H7 (cell line): ENCODE results near the gene PDCL3. TPM values are rescaled to one million over a fixed set of nuclear protein-coding genes. Genes with fewer than 3 reads are reported as not detected.

Source experiments
- DNase-seq: peaks from one replicate; pipeline ENCODE4 v3.0.0; 2012
- H3K27me3 ChIP-seq: 2 replicates; pipeline ENCODE4 v1.6.0; 2011; ENCODE audit warnings: mild to moderate bottlenecking, low read length; ENCODE audit not compliant: control insufficient read depth, insufficient read depth
- H3K36me3 ChIP-seq: replicated peaks from 2 replicates; pipeline ENCODE4 v1.5.1; 2011; ENCODE audit warnings: low read length; ENCODE audit not compliant: control insufficient read depth, insufficient read depth
- H3K4me3 ChIP-seq: 2 replicates; pipeline ENCODE4 v1.5.1; 2011; ENCODE audit warnings: low read depth, mild to moderate bottlenecking, control low read depth, low read length, moderate library complexity; ENCODE audit not compliant: insufficient read depth
- total RNA-seq: library from RNA; depleted of rRNA; stranded (reverse); fragments of >200 nt; shearing (Covaris generic); gene quantifications from 2 replicates; pipeline ENCODE4 v1.2.3, GENCODE V29; 2014; rRNA removed

Gene PDCL3
- 11.7 and 14.2 TPM in 2 replicates for total RNA-seq

GRCh38 chr2:100562613-100563406 lies at the start of gene PDCL3:
PDCL3 (plus strand) TSS chr2:100562993; CDS start chr2:100563068, 75 bp downstream.
- Histone ChIP-seq H3K4me3 (peak within 1 kb of the TSS; percentile 77), H3K36me3 (no peaks in the 10 kb centered on the region; the same call in 1 of the 2 replicates), H3K27me3 (no peaks in the 10 kb centered on the region)
- peak; percentile 98 for DNase-seq

GRCh38 chr2:100513650-100514049 lies 49.1 kb upstream of the PDCL3 start:
- Histone ChIP-seq H3K27me3 (no peaks in the 10 kb centered on the region), H3K36me3 (no peaks in the 10 kb centered on the region), H3K4me3 (no peak overlapping the region)
- no peak for DNase-seq

GRCh38 chr2:100517556-100517955 lies 45.2 kb upstream of the PDCL3 start:
- no peaks in the 10 kb centered on the region for H3K36me3 ChIP-seq
- no peak overlapping the region for H3K4me3 ChIP-seq
- no peak for DNase-seq
- no peaks in the 10 kb centered on the region for H3K27me3 ChIP-seq

- no peak for DNase-seq
- no peaks in the 10 kb centered on the region for H3K36me3 ChIP-seq
- H3K4me3 ChIP-seq, result no peak overlapping the region
- H3K27me3 ChIP-seq, result no peaks in the 10 kb centered on the region
Measured at GRCh38 chr2:100518801-100519200, 44.0 kb upstream of the PDCL3 start.

GRCh38 chr2:100520224-100520623 lies 42.6 kb upstream of the PDCL3 start:
- no peak for DNase-seq
- H3K27me3 ChIP-seq, result no peaks in the 10 kb centered on the region
- no peaks in the 10 kb centered on the region for H3K36me3 ChIP-seq
- H3K4me3 ChIP-seq, result no peak overlapping the region

- Histone ChIP-seq H3K27me3 (no peaks in the 10 kb centered on the region), H3K36me3 (no peaks in the 10 kb centered on the region), H3K4me3 (no peak overlapping the region)
- no peak for DNase-seq
Measured at GRCh38 chr2:100522430-100522829, 40.4 kb upstream of the PDCL3 start.

GRCh38 chr2:100524331-100524730 lies 38.5 kb upstream of the PDCL3 start:
- Histone ChIP-seq H3K36me3 (no peaks in the 10 kb centered on the region), H3K4me3 (no peak overlapping the region), H3K27me3 (no peaks in the 10 kb centered on the region)
- DNase-seq, result no peak

- Histone ChIP-seq H3K4me3 (no peak overlapping the region), H3K27me3 (no peaks in the 10 kb centered on the region), H3K36me3 (no peaks in the 10 kb centered on the region)
- DNase-seq, result no peak
Measured at GRCh38 chr2:100526868-100527267, 35.9 kb upstream of the PDCL3 start.

GRCh38 chr2:100527440-100528015 lies 35.3 kb upstream of the PDCL3 start:
- H3K27me3 ChIP-seq, result no peaks in the 10 kb centered on the region
- H3K4me3 ChIP-seq, result no peak overlapping the region
- DNase-seq, result no peak
- H3K36me3 ChIP-seq, result no peaks in the 10 kb centered on the region

- H3K36me3 ChIP-seq, result no peaks in the 10 kb centered on the region
- H3K4me3 ChIP-seq, result no peak overlapping the region
- no peaks in the 10 kb centered on the region for H3K27me3 ChIP-seq
- no peak for DNase-seq
Measured at GRCh38 chr2:100529176-100529575, 33.6 kb upstream of the PDCL3 start.

- Histone ChIP-seq H3K27me3 (no peaks in the 10 kb centered on the region), H3K4me3 (no peak overlapping the region), H3K36me3 (no peaks in the 10 kb centered on the region)
- DNase-seq, result no peak
Measured at GRCh38 chr2:100529900-100530299, 32.9 kb upstream of the PDCL3 start.

GRCh38 chr2:100535855-100536254 lies 26.9 kb upstream of the PDCL3 start:
- Histone ChIP-seq H3K36me3 (no peaks in the 10 kb centered on the region), H3K27me3 (no peaks in the 10 kb centered on the region), H3K4me3 (no peak overlapping the region)
- DNase-seq, result no peak

GRCh38 chr2:100537918-100538317 lies 24.9 kb upstream of the PDCL3 start:
- DNase-seq, result no peak
- no peak overlapping the region for H3K4me3 ChIP-seq
- H3K36me3 ChIP-seq, result no peaks in the 10 kb centered on the region
- H3K27me3 ChIP-seq, result no peaks in the 10 kb centered on the region

GRCh38 chr2:100539221-100539620 lies 23.6 kb upstream of the PDCL3 start:
- Histone ChIP-seq H3K36me3 (no peaks in the 10 kb centered on the region), H3K27me3 (no peaks in the 10 kb centered on the region), H3K4me3 (no peak overlapping the region)
- DNase-seq, result no peak

GRCh38 chr2:100541404-100541803 lies 21.4 kb upstream of the PDCL3 start:
- Histone ChIP-seq H3K27me3 (no peaks in the 10 kb centered on the region), H3K36me3 (no peaks in the 10 kb centered on the region), H3K4me3 (no peak overlapping the region)
- no peak for DNase-seq
